Measurements from ENCODE around the gene HCFC1.

HCFC1 gene

GRCh38 chrX:153907456-153907855 is 64.2 kb downstream of the HCFC1 start:
- no peak overlapping the region for H3K4me3 ChIP-seq (ENCODE audit: low read depth, low read length)

GRCh38 chrX:153906126-153906917 is 65.3 kb downstream of the HCFC1 start:
- H3K4me3 ChIP-seq (ENCODE audit: low read depth, low read length) = no peak overlapping the region

GRCh38 chrX:153905481-153906095 is 66.0 kb downstream of the HCFC1 start:
- H3K4me3 ChIP-seq (ENCODE audit: low read depth, low read length) = no peak overlapping the region

- H3K4me3 ChIP-seq (ENCODE audit: low read depth, low read length) = no peak within 1 kb of the TSS
These were observed 67.3 kb downstream of the HCFC1 start, which contains the start of gene AVPR2 for GRCh38 chrX:153903991-153904957. TSS of gene AVPR2 (plus strand) at chrX:153904673. CDS start at chrX:153905146, 473 bp downstream.

- H3K4me3 ChIP-seq (ENCODE audit: low read depth, low read length) = no peak overlapping the region
These were observed 68.2 kb downstream of the HCFC1 start for GRCh38 chrX:153903238-153903980.

- H3K4me3 ChIP-seq (ENCODE audit: low read depth, low read length) = no peak overlapping the region
These were observed 69.2 kb downstream of the HCFC1 start for GRCh38 chrX:153902385-153902784.

GRCh38 chrX:153901753-153902140 is 69.9 kb downstream of the HCFC1 start:
- H3K4me3 ChIP-seq (ENCODE audit: low read depth, low read length) = no peak overlapping the region

GRCh38 chrX:153900831-153901752 is 70.5 kb downstream of the HCFC1 start:
- H3K4me3 ChIP-seq (ENCODE audit: low read depth, low read length) = no peak overlapping the region

- no peak overlapping the region for H3K4me3 ChIP-seq (ENCODE audit: low read depth, low read length)
These were observed 73.7 kb downstream of the HCFC1 start for GRCh38 chrX:153897899-153898298.
